Keratinocyte (primary cell): Measurements from ENCODE around the gene GAREM1.

Experiments
- CTCF ChIP-seq, 3 experiments: IDR thresholded peaks in 1 of 3; conservative IDR thresholded peaks in 1 of 3; optimal IDR thresholded peaks in 1 of 3; 2 replicates in 2 of 3; 3 replicates in 1 of 3; pipeline versions ENCODE3 to v1.5.1; 2011; ENCODE audit warnings: low read length in 3 of 3, mild to moderate bottlenecking in 3 of 3, moderate library complexity in 2 of 3, control low read depth in 1 of 3, inconsistent platforms in 1 of 3; ENCODE audit not compliant: insufficient read depth in 2 of 3; ENCODE audit errors: extremely low read depth in 1 of 3
- EZH2 ChIP-seq: IDR thresholded peaks from one replicate; pipeline ENCODE4 v1.6.1; 2012; ENCODE audit warnings: inconsistent platforms, mild to moderate bottlenecking, low read length, moderate library complexity

- TF ChIP-seq CTCF (optimal IDR thresholded peaks at IDR 0.05 in 1 of 3, IDR thresholded peaks at IDR 0.05 in 1 of 3, conservative IDR thresholded peaks at IDR 0.05 in 1 of 3; ENCODE audit: extremely low read depth in 1 of 3, insufficient read depth in 2 of 3, low read length in 3 of 3) (no peak), EZH2 (no peak)
Measured at GRCh38 chr18:32318581-32318980, 152.1 kb downstream of the GAREM1 start.
